EH (cell line): Measurements from ENCODE around the gene GRIN2A.

Experiments
- DNase-seq: peaks from one replicate; pipeline ENCODE4 v3.0.0-alpha.2; 2015; ENCODE audit warnings: low read depth

GRIN2A gene

DNA sequence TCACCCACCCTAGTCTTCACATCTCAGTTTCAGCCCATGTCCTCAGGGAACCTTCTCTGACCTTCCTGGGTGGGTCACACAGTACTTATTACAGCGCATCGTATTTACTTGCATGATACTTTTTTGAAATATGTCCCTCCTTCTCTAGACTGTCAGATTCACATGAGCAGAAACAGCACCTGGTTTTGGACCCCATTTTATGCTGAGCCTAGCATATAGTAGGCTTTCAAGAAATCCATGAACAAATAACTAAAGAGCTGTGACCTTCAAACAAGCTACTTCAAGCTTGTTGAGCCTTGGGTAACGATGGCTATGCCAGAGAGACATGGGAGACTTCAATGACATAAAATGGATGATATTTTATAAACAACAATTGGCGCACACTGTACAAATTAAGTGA is 150.3 kb downstream of the GRIN2A start:
- DNase-seq: no peak

DNA sequence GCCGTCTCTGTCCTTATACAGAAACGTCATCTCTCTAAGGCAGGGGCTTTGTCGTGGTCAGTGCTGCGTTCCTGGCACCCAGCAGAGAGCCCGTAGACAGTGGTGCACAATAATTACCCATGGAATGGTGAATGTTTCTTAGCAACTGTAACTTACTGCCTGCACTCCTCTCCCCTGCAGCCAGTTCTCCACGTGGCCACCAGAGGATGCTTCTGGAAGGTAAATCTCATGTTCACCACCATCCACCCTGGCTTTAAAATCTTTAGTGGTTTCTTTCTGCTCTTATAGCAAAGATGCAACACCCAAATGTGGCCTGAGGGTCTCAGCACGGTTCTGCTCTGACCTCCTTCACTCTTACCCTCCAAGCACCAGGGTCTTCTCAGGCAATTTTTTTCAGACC is 150.8 kb downstream of the GRIN2A start:
- peak; percentile 18 for DNase-seq

DNA sequence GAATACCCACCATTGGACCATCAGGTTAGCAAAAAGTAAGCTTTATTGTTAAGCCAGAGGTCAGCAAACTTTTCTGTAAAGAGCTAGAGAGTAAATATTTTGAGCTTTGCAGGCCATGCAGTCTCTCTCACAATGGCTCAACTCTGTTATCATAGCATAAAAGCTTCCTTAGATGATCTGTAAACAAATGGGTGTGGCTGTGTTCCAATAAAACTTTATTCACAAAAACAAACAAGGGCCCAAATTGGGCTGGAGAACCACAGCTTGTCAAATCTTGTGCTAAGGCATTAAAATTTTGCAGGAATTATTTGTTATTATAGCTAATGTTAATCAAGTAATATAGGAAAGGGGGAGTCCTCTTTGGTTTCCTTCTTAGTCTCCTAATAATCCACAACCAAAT is 153.6 kb downstream of the GRIN2A start:
- DNase-seq: no peak

DNA sequence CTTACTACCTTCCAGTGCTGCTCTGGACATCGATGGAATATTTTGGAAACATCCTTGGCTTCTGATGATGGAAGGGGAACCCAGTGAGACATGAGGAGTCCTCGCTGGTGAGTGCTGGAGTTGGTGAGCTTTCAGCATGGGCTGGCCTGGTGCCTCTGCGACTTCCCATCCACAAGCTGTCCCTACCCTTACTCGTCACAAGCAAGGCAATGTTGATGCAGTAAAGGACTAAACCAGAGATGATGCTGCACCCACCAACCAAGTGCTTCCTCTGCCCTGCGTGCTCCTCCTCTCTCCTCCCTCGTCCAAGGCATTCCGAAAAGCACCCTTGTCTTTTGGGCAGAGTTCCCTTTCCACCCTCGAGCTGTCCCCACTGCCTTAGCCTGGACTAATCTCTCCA is 154.7 kb downstream of the GRIN2A start:
- DNase-seq: no peak

DNA sequence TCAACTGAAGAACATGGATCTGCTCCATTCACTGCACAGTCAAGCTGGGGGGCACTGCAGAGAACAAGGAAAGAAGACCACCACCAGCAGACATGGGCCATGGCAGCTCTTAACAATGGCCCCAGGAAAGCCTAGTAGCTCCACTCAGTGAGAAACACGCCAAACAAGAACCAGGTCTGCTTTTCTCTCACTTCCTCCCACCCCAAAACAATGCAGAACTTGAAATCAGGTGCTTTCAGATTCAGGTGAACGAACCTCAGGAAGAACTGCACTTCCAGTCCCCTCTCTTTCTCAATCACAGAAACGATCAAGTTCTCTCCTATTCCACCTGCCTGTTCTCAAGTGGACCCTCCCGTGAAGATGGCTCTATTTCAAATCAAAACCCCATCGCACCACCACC is 155.6 kb downstream of the GRIN2A start:
- no peak for DNase-seq

DNA sequence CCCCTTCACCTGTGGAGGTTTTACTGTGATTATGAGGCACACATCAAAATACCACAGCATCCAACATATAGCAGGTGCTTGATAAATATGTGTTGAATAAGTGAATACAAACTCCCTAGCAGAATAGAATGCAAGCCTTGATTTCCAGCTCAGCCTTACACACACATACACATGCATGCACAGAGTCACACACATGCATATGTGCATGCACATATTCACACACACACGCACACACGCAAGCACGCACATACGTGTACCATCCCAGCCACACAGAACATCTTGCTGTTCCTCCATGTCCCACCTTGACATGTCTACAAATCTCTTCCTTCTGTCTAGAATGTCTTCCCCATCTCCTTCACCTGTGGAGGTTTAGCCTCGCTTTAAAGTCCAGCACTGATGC is 160.1 kb downstream of the GRIN2A start:
- no peak for DNase-seq

DNA sequence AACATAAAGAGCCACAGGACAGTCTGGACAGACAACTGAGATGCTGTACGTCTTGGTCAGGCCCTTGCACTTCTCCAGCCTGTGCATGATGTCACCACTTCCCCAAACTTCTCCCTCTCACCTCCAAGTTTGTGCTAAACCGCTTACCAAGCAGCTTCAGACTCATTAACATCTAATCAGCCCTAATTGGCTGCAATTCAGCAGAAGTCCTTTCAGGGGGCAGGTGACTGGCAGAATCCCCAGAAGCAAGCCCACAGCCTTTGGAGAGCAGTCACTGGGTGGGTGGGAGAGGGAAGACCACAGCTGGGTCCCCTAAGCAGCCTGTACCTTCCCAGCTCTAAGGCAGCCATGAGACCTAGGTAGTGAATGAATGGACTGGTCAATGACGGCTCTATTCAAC is 161.4 kb downstream of the GRIN2A start:
- DNase-seq: no peak

DNA sequence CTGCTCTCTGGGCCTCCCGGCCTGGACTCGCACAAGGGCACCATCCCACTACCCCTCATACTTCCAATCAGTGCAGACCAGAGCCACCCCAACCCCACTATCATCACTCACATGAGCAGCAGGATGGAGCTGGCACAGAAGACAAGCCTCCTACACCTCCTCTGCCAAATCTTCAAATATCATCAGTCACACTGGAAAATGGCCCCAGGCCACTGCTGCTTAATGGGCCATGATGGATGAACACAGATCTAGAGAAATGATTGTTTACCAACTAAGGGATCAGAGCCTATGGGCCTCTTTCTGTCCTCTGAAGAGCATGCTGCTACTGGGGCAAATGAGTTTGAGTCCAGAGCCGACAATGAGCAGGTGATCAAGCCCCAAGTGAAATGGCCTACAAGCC is 165.5 kb downstream of the GRIN2A start:
- DNase-seq: no peak

DNA sequence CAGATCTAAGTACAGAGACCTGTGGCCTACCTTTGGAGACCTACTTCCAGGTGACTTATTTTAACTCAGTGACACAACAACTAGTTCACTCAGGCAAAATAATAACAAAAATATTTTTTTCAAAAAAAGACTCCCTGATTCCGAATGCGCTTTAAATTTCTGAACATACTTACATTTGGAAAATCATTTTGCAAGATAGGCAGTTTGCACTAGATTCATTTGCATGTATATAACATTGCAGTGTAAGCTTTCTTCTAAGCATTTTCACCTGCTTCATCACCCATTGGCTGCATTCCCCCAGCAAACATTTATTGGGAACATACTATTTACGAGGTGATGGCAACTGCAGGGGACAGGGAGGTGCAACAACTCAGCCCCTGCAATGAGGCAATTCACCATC is 166.8 kb downstream of the GRIN2A start:
- no peak for DNase-seq

DNA sequence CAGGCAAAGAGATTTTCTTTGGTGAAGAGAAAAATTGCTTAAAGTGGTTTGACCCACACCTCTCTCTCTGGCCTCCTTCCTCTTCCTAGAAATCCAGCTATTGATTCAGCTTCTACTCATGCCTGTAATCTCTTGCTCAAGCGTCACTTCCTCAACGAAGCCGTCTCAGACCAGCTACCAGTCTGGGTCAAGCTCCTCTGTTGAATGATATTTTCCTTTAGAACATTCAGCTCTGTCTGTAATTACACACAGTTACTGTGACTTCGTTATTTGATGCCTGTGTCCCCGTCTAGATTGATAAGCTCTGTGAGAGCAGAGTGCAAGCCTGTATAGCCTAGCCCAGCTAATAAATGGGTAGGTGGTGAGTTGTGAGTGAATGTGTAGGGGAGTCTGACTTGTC is 168.5 kb downstream of the GRIN2A start:
- no peak for DNase-seq

DNA sequence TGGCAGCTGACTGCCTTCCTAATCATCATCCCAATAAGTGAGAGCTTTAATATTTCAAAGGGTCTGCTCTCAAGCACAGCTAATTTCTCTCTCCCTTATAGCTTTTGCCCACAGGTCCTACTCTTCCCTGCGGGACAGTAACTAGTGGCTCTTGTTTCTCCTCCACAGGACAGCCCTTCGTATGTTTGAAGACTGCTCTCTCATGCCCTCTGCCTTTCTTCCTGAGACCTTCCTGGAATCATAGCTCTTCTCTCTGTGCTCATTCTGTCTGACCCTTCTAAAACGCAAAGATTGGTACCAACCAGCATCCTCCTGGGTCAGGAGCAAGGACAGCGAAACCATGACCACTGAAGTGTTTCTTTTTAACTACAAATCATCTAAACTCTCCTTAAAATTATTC is 168.9 kb downstream of the GRIN2A start:
- no peak for DNase-seq

DNA sequence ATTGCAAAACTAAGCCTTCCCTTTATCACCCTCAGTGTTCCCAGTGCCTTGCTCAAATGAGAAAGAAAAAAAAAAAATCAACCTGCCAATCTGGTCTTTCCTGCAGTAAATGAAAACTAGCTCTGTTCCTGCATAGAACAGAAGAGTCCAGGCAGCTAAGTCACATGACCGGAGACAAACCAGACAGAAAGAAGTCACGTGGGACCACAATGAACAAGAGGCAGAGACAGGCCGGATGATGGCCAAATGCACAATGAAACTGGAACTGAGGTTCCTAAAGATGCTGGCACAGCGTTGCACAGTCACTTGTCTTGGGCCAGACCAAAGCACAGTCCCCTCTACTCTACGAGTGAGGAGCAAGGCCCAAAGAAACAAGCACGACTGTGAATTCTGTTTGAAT is 172.5 kb downstream of the GRIN2A start:
- no peak for DNase-seq

DNA sequence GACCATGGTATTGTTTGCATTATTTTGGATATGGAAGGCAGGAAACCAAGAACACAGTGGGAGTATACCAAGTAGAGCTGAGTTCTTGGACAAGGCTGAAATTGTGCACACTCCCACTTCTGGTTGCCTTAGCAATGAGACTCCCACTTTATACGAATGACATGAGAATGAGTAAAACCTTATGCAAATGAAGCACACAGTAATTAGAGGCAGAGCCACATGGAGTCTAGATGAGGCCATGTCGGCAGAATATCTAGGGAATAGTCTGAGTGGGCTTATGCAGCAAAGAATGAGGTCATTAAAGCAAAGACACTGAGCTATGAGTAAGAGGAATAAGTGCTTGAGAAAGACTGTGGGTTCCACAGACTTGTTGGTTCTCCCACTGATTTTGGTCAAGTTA is 178.7 kb downstream of the GRIN2A start:
- DNase-seq: no peak

DNA sequence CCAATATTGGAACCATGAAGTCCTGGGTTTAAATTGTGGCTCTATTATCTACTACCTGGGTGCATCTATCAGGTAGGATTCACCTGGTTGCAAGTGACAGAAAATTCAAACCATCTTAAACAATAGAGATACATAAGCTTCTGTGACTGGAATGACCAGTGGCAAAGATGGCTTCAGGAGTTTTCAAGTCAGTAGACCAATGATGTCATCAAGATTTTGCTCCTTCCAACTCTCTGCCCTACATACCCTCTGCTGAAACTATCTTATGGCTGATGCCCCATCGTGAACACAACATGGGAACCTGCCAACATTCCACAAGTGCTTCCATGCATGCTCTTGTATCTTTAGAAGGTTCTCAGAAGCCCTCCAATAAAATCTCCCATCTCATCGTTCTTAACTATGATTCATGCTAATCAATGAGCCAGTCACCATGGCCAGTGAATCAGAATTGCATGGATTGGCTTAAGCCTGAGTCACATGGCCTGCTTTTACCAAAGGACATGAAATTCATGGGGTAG is 180.9 kb downstream of the GRIN2A start:
- DNase-seq: no peak

DNA sequence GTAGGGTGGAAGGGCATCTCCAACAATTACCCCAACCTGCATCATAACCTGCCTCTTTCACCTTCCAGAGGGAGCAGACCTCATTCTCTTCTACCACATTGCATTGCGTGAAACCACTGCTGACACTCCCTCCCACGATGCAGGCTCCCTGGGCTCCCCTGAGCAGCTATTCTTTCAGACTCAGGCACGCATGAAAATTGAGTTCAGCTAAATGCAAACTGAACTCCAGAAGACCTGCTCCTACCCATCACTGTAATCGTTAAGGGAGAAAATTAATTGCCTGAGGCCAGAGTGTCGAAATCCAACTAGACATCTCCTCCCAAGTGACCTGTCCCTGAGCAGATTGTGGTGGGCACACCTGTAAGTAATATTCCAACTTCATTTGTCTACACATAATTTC is 186.0 kb downstream of the GRIN2A start:
- DNase-seq: no peak

DNA sequence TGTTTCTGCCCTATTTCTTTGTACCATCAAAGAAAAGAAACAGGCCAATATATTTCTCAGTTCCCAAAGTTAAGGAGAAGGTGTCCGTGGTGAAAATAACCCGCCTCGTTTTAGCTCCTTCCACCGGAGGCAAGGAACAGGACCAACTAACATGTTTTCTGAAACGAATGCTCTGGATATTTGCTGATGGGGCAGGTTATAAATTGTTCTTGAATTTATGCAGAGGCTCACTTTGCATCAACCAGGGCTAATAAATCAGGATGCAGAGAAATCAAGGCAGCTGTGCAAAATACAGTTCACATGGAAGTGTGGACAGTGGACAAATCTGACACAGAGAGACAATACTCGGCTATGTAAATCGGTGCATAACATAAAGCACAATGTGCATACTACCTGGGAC is 189.8 kb downstream of the GRIN2A start:
- DNase-seq: no peak

DNA sequence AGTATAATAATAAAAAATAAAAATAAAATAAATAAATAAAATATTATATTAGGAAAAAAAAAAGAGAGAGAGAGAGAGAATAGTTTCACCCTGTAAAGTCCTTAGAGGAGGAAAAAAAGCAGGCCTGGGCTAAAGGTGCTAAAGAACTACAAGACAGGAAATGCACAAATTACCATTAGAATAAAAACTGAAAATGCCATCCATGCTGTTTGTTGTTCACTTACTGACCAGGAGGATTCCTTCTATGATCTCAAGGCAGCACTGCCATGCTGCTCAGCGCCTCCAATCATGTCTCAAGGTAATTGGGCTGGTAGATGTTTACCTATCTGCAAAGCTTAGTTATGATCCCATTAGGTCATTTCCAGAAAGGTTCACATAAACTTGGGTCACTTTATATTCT is 201.2 kb downstream of the GRIN2A start:
- no peak for DNase-seq

DNA sequence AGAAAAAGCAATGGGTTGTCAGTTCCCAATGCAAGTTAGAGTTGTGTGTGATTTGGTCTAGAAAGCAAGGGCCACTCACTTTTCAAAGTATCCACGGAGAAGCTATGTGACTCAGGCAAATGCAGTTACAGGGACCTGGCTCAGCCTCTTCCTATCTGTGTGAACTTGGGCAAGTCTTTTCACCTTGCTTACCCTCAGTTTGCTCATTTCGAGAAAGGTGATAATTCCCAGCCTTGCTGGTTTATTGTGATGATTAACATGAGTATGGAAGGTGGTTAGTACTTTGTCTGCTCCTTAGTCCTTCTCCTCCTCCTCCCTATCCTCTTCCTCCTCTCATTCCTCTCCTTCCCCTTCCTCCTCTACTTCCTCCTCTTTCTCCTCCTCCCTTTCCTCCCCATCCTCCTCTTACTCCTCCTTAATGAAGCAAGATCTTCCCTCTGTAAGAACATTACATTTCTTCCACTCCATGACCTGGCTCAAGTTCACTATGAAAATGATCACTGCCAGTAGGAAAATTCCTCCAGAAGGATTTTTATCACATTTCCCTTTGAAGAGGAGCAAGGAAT is 204.0 kb downstream of the GRIN2A start:
- no peak for DNase-seq

DNA sequence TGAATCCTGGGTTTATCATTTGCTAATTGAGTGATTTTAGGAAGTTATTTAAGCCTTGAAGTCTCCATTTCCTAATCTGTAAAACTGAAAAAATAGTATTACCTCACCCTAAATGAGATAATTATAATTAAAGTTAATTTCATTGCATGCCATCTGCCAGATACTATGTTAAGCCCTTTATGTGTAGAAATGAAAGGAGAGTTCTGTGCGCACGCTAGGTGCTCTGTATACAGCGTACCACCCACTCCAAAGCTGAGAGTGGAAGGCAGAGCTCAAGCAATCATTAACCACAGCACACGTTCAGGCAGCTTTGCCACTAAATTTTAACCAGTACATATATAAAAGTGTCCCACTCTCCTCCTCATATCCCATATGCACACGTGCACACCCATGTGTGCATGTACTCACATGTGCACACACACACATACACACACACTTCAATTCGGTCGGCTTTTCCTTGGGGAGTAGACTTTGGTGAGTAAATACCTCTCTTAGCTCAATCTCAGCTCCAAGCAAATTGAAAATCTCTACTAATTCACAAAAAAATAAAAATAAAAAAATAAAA is 204.8 kb downstream of the GRIN2A start:
- no peak for DNase-seq

DNA sequence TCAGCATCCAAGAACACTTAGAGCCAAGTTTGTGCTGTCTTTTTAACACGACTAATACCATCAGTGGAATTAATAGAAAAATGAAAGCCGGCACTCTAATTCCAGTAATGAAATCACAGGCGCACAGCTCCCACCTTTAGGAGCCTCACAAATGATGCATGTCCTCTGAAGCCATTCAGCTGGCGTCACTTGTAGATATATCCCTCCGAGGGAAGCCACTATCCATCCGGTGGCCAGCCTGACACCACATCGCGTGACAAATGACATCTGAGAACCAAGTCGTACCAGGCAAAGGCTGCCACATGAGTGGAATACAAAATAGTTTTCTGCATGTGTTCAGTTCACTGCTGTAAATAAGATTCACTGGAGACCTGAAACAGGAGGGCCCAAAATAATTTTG is 205.6 kb downstream of the GRIN2A start:
- no peak for DNase-seq

DNA sequence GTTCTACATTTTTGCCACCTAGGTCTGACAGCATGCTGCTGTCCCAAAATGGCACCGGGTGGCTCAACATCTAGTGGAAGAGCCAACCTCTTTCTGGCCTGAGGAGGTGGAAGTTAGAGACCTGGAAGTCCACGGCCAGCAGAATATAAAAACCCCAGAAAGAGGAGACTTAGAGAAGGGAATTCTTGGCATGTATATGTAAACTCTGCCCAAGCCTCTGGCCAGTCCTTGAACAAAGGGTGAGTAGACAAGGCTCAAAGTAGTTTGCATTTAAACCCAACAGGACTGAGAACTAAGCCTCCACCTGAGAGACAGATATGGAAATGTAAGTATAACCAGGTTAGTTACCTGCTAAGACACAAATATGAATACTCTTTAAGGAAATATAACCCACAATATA is 210.3 kb downstream of the GRIN2A start:
- no peak for DNase-seq

DNA sequence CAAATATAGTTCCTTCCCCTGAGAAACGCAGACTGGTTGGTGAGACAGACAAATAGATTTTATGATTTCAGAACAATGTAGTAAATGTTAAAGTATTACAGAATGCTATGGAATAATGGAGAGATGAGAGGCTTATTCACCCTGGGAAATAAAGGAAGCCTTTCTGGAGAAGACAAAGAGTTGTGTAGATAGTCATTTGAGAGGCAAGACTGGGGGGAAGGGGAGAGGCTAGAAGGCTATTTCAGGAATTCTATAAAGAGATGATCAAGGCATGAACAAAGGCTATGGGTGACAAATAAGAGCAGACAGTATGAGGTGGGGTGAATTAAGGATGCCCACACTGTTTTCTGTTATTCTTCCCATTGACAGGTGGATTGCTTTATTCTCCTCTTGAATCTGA is 211.4 kb downstream of the GRIN2A start:
- no peak for DNase-seq

DNA sequence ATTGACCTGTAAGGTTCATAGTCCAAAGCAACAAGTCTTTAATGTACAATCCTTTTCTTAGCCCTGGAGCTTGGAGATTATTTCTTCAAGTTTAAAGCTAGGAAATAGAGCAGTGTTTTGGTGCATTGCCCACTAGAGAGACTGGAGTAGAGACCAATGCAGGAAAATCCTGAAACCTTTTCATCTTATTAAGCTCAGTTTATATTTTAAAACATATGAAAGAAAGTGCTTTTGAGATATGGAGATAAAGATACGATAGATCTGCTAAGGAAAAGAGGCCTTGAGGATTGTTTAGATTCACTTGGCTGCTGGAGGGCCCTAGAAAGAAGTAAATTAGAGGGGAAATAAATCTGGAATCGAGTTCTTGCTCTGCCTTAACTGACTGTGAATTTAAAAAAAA is 212.0 kb downstream of the GRIN2A start:
- no peak for DNase-seq

DNA sequence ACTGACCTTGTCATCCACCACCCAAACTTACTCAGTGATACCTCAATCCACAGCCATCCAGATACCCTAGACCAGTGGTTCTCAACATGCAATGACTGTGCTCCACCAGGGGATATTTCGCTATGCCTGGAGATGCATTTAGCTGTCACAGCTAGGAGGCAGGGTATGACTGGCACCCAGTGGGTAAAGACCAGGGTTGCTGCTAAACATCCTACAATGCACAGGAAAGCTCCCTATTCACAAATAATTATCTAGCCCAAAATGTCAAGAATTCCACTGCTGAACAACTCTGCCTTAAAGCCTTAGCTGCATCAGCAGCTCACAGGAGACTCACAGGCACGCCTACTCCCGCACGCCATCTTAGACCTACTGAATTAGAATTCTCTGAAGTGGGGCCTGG is 212.6 kb downstream of the GRIN2A start:
- no peak for DNase-seq
